GM21529 (cell line): ENCODE results near the gene LY6G5C.

Source experiments
- ATAC-seq: cut with Tn5 transposase; IDR thresholded peaks from one replicate; pipeline ENCODE4 v1.9.1; 2021; ENCODE audit not compliant: unreplicated experiment

LY6G5C gene

DNA sequence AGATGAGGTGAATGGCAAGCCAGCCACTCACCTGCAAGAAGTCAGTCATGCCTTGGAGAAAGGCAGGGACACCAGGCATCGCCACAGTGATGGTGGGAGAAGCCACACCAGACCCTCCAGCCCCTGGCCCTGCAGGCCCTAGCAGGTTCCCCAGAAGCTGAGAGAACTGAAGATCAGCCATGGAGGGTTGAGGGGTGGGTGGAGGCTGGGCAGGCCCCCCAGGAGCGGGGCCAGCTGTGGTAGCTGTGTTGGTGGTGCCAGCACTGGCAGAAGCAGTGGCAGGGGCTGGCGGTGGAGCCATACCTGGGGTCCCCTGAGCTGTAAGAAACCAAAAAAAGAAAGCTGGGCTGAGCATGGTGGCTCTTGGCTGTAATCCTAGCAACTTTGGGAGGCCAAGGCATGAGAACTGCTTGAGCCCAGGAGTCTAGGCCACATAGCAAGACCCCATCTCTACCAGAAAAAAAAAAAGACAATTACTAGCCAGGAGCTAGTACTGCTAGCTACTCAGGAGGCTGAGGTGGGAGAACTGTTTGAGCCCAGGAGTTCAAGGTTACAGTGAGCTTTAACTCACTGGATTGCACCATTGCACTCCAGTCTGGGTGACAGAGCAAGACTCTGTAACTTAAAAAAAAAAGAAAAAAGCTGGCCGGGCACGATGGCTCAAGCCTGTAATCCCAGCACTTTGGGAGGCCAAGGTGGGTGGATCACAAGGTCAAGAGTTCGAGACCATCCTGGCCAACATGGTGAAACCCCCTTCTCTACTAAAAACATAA, 37.9 kb downstream of the LY6G5C start:
- no peak for ATAC-seq

DNA sequence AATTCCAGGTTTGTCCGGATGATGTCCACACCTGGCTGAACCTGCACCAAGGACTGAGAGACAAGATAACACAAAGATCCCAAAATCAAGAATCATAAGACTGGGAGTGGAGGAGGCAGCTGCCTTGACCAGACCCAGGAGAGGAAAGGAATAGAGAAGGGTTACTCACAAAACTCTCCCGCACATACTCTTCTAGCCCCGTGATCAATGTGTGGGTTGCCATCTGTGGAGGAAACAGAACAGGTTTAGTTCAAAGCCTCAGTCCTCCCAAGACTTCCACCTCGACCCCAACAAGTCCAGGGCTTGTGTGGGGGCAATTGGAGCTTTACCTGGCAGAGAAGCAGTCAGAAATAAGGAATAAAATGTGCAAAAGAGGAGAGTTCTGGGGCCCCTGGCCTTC, 39.5 kb downstream of the LY6G5C start:
- no peak for ATAC-seq

DNA sequence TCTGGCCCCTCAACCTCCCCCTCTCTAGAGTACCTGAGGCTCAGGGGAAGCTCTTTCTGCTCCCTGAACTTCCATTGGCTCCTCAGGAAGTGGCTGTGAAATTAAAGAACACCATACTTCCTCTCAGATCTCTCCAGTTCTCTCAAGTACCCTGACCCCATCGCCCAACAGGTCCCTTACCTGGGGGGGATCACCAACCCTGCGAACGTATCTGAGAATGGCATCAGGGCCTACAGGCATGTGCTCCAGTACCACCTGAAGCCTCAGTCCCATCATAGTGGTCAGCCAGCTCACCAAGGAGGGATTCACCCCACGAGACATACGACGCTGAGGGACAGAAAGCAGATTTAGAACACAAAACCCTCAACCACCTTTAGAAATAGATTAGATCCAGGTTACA, 40.3 kb downstream of the LY6G5C start:
- no peak for ATAC-seq

DNA sequence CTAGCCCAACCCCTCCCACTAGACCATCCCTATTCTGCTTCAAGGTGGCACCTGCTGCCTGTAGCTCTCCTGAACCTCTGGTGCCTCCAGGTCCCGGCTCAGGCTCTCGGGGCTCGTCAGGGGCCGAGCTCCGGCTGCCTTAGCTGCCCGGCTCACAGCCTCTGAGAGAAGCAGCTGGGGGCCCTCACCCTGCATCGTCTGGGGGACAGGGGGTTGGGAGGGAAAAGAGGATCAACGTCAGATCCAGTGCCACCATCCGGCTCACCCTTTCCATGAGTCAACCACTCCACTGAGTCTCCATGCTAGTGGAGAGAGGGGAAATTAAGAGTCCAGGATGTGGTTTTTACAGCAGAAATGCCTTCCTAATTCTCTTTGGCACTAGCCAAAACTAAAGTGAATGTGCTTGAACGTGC, 41.4 kb downstream of the LY6G5C start:
- ATAC-seq: no peak

DNA sequence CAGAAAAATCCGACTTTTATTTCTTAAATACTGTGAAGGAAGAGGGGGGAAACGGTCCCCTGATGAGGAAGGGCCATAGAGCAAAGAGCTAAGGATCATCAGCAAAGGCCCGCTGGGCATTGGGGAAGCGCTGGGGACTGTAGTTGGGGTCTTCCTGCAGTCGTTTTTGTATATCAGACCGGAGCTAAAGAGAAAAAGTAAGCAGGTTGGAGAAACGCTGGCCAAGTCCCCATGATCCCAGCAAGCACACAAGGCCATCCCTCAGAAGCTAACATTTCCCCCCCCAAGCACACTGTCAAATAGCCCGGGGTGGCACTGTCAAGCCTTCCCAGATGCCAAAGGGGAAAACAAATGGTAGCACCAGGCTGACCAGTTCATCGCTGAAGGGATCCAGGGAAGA, 41.8 kb downstream of the LY6G5C start:
- no peak for ATAC-seq

DNA sequence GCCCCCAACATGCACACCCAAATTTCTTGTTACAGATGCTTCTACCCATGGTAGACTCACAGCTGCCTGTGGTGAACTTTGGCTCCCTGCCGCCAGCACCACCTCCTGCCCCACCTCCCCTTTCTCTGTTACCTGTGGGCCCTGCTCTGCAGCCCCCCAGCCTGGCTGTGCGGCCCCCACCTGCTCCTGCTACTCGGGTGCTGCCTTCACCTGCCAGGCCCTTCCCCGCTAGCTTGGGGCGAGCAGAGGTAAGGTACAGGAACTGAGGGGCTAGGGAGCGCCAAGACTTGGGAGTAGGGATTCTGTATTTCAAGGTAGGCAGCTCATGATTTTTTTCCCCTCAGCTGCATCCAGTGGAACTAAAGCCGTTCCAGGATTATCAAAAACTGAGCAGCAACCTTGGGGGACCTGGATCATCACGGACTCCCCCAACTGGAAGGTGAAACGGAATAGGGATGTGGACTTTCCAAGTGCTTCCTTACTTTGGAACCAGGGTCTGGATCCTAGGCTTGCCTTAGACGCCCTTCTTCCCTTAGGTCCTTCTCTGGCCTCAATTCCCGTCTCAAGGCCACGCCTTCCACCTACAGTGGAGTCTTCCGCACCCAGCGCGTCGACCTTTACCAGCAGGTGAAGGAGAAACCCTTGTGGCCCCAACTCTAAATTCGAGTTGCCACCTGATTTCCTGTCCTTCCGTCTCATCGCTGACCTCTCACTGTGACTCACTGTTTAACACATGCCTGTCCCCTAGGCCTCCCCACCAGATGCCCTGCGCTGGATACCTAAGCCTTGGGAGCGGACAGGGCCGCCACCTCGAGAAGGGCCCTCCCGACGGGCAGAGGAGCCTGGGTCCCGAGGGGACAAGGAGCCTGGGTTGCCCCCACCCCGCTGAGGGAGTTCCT, 43.9 kb downstream of the LY6G5C start:
- no peak for ATAC-seq

DNA sequence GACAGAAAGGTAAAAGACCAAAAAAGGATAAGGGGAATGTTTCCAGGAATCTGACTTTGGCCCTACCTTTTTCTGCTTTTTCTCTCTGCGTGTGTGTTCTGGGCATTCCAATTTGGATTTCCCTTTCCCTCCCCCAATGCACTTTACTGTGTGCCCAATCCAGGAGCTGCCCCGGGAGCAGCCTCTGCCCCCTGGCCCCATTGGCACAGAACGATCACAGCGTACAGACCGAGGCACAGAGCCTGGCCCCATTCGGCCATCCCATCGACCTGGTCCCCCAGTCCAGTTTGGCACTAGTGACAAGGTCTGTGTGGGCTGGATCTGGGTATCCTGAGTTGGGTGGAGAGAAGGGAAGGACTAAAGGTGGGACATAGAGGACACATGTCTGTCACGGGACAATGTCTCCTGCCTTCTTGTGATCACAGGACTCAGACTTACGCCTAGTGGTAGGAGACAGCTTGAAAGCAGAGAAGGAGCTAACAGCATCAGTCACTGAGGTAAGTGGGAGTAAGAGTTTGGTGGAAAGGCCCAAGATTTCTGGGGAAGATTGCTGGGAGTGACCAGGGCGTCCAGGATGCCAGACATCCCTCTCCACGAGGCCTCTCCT, 45.8 kb downstream of the LY6G5C start:
- no peak for ATAC-seq

DNA sequence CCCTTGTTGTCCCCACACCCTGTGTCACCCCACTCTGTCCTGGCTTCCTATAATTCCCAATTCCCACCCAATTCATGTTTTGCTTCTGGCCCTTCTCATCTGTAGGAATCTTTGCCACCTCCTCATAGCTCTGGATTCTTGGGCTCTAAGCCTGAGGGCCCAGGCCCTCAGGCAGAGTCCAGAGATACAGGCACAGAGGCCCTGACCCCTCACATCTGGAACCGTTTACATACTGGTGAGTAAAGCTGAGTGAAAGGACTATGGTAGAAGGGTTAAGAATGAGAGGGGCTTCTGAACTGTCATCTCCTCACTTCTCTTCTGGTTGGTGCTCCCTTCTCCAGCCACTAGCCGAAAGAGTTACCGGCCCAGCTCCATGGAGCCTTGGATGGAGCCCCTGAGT, 46.7 kb downstream of the LY6G5C start:
- no peak for ATAC-seq

DNA sequence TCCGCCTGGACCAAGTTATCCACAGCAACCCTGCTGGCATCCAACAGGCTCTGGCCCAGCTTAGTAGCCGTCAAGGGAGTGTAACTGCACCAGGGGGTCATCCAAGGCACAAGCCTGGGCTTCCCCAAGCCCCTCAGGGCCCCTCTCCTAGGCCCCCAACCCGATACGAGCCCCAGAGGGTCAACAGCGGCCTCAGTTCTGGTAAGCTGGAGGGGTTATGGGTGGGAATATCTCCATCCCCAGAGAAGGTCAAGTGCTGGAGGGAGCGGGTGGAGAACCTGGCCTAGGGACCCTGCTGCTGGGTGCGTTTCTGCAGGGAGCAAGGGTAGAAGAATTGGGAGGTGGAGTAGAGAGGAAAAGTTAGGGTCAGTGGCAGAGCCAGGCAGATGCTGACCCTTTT, 47.4 kb downstream of the LY6G5C start:
- no peak for ATAC-seq

DNA sequence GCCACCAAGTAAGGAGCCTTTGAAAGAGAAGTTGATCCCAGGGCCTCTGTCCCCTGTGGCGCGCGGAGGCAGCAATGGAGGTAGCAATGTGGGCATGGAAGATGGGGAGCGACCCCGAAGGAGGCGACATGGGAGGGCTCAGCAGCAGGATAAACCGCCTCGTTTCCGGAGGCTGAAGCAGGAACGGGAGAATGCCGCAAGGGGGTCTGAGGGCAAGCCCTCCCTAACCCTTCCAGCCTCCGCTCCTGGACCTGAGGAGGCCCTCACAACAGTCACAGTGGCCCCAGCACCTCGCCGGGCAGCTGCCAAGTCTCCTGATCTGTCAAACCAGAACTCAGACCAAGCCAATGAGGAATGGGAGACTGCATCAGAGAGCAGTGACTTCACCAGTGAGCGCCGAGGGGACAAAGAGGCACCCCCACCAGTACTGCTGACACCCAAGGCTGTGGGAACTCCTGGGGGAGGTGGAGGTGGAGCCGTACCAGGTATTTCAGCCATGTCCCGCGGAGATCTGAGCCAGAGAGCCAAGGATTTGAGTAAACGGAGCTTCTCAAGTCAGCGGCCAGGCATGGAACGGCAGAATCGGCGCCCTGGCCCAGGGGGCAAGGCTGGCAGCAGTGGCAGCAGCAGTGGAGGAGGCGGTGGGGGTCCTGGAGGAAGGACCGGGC, 48.5 kb downstream of the LY6G5C start:
- ATAC-seq: no peak

DNA sequence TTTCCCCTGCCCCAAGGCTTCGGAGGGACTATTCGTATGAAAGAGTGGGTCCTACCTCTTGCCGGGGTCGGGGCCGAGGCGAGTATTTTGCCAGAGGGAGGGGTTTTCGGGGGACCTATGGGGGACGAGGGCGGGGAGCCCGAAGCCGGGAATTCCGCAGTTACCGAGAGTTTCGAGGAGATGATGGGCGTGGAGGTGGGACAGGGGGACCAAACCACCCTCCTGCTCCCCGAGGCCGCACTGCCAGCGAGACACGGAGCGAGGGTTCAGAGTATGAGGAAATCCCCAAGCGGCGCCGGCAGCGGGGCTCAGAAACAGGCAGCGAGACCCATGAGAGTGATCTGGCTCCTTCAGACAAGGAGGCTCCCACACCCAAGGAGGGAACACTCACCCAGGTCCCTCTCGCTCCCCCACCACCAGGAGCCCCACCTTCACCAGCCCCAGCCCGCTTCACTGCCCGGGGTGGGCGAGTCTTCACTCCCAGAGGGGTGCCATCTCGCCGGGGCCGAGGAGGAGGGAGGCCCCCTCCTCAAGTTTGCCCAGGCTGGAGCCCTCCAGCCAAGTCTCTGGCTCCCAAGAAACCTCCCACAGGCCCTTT, 49.1 kb downstream of the LY6G5C start:
- ATAC-seq: no peak

DNA sequence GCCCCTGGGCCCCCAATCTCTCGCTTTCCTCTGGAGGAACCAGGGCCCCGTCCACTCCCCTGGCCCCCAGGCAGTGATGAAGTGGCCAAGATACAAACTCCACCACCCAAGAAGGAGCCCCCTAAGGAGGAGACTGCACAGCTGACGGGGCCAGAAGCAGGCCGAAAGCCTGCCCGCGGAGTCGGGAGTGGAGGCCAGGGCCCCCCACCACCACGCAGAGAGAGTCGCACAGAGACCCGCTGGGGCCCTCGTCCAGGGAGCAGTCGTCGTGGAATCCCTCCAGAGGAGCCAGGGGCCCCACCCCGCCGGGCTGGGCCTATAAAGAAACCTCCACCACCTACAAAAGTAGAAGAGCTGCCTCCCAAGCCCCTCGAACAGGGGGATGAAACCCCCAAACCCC, 49.7 kb downstream of the LY6G5C start:
- ATAC-seq: no peak

DNA sequence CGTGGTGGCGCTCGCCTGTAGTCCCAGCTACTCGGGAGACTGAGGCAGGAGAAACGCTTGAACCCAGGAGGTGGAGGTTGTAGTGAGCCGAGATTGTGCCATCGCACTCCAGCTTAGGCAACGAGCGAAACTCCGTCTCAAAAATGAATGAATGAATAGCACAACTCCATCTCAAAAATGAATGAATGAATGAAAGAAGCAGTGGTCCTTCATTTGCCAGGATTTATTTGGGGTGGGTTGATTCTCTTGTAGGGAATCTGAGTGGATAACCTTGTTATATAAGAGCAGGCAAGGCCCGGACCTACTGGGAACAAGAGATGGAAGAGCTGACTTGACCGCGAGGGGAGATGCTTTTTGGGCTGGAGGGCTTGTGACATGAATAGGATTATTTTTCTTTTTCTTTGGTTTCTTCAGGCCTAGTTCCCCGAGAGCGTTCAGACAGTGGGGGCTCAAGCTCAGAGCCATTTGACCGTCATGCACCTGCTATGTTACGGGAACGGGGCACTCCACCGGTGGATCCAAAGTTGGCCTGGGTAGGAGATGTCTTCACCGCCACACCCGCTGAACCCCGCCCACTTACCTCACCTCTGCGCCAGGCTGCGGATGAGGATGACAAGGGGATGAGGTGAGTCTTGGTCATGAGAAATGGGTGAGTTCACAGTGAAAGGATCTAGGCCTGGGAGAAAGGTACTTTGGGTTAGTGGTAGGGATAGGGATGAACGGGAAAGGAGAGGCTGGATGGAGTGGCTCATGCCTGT, 50.5 kb downstream of the LY6G5C start:
- ATAC-seq: no peak

DNA sequence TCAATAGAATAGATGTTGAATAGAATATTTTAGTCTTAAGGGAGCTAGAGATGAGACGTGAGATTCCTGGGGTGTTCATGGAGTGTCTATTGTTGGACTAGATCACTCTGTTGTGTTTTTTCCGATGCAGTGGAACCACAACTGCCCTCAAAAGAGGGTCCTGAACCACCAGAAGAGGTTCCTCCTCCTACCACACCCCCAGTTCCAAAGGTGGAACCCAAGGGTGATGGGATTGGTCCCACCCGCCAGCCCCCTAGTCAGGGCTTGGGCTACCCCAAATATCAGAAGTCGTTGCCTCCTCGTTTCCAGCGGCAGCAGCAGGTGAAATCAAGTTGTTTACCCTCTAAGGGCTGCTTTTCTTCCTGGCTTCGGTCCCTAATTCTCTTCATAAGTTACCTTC, 51.9 kb downstream of the LY6G5C start:
- no peak for ATAC-seq

DNA sequence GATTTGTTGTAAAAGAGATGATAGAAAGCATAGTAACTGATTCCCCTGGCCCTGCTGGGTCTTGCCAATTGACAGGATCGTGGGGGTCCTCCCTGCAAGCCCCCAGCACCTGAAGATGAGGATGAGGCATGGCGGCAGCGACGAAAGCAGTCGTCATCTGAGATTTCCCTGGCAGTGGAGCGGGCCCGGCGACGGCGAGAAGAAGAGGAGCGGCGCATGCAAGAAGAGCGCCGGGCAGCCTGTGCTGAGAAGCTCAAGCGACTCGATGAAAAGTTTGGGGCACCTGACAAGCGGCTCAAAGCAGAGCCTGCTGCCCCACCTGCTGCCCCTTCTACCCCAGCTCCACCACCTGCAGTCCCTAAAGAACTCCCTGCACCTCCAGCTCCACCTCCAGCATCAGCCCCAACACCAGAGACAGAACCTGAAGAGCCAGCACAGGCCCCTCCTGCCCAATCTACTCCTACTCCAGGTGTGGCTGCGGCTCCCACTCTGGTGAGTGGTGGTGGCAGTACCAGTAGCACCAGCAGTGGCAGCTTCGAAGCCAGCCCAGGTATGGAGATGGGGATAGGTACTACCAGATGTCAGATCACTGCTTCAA, 53.1 kb downstream of the LY6G5C start:
- ATAC-seq: no peak

DNA sequence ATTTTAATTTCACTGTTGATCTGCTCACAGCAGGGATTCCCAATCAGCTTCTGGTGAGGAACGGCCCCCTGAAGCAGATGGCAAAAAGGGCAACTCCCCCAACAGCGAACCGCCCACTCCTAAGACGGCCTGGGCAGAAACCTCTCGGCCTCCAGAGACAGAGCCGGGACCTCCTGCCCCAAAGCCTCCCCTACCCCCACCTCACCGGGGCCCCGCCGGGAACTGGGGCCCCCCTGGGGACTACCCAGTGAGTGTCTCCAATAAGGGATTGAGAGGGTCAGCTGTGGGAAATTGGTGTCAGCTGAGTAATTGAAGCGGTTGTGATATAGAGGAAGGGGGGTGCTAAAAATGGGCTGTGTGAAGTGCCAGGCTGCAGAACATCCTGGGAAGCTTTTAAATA, 53.9 kb downstream of the LY6G5C start:
- ATAC-seq: no peak
